ENCODE results near the gene IL17RD.

IL17RD gene

DNA sequence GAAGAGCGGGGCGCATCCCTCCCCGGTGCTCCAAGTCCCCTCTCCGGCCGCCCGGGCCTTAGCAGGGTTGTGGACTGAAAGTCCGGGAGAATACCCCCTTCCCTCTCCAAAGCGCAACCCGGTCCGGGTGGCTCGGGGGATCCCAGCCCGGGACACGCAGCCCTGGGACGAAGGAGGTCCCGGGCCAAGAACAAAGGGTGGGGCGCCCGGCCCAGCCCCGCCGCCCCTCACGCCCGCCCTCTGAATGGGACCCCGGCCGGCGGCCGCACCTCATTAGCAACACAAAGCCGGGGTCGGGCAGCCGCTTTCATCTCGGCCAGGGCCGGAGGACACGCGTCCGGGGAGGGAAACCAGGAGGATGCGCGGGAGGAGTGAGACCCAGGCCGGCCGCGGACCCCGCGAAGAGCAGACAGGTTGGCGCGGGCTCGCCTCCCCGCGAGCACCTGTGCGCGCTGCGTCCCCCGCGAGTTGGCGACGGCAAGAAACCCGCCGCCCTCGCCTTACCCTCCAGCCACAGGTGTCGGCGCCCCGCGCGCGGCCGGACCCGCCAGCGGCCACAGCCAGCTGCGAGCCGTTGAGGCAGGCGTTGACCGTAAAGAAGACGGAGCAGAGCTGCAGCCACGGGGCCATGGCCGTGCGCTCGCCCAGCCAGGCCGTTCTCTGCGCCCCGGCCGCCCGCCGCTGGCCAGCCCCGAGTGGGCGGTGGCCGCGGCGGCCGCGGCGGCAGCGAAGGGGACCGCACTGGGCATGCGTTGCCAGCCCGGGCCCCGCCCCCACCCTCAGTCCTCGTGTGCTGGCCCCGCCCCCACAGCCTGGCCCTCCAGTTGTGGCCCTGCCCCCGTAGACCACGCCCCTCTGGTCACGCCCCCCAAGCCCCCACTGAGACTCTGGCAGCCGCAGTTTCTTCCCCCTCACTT lies at the start of gene IL17RD:
Gene IL17RD (minus strand): TSS at position 697 of the 917 bp plus-strand sequence. CDS start 67 bp downstream, at position 630.
- peak; percentile 83 for DNase-seq

DNA sequence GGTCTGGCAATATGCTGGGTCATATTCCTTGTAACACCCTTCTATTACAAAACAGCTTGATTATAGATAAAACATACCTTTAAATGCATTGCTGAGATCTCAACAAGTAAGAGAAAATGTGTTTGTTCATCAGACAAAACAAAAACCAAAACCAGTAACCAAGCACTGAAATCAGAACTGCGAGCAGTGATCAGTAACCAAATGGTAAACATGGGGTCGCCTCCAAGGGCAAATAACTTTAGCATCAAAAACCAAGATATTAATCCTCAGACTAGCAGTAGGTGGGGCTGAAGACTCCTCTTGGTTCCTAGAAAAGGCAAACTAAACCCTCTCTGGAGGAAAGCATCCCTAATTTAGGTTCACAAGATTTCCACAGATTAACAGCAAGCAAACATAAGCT lies 41.3 kb upstream of the IL17RD start:
- DNase-seq: no peak

DNA sequence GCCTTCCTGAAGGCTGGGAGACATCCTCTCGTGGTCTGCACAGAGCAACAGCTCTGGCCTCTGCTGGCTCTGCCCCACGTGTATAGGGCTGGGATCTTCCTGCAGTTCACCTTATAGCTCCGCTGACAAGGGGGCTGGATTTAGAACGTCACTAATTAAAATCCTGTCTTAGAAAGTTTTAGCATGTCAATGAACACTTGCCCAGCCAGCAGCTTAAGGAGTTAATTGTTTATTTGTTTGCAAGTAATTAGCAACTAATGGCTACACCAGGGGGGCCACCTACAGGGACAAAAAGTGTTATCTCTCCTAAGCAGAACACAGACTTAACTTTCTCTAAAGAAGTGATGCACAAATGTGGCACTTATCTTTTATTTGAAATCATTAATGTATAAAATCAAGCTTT lies 34.7 kb upstream of the IL17RD start, which contains the start of gene HESX1:
Gene HESX1 (minus strand): TSS at position 84 of the 403 bp plus-strand sequence. CDS start 60 bp downstream, at position 24.
- DNase-seq: no peak

DNA sequence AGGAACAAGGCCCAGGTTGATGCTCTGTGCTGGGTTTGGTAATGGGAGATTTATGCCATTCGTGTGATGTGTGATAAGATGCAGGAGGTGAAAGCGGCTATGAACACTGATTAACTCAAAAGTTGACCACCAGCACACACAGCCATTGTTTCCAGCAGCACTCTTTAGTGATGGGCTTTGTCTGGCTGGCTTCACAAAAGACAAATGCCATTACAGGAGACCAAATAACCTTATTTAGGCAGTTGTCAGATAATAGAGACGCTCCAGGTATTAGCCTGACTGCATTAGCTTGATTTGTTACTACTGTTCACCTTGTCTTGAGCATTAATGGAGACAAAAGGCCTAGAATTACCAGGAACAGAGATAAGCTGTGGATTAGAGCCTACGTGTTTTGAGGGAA lies 29.5 kb upstream of the IL17RD start:
- no peak for DNase-seq

DNA sequence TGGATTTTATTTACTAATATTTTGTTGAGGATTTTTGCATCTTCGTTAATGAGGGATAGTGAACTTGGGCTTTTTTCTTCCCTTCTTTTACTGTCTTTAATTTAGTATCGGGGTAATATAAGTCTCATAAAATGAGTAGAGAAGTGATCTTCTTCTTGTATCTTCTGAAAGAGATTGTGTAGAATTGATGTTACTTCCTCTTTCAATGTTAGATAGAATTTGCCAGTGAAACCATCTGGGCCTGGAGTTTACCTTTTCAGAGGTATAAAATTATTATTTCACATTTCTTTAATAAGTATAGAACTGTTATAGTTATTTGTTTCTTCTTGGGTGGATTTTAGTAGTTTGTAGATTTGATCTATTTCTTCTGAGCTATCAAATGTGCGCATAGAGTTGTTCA lies 26.9 kb upstream of the IL17RD start:
- no peak for DNase-seq

DNA sequence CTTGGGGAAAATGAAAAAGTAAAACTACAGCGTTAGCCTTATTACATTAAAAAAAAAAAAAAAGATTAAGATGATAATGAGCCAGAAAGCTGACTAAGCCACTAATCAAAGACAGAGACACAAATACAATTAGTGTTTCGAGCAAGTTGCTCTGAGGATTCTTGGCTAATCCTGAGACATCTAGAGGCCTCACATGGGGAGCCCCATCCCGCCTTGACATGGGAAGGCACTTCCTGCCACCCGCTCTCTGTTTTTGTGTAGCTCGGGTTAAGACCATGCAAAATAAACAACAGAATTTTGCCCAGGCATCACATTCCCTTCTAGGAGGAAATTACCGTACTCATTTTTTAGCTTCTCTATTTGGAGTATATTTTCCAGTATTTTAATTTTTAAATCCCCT lies 19.4 kb upstream of the IL17RD start:
- DNase-seq: no peak

DNA sequence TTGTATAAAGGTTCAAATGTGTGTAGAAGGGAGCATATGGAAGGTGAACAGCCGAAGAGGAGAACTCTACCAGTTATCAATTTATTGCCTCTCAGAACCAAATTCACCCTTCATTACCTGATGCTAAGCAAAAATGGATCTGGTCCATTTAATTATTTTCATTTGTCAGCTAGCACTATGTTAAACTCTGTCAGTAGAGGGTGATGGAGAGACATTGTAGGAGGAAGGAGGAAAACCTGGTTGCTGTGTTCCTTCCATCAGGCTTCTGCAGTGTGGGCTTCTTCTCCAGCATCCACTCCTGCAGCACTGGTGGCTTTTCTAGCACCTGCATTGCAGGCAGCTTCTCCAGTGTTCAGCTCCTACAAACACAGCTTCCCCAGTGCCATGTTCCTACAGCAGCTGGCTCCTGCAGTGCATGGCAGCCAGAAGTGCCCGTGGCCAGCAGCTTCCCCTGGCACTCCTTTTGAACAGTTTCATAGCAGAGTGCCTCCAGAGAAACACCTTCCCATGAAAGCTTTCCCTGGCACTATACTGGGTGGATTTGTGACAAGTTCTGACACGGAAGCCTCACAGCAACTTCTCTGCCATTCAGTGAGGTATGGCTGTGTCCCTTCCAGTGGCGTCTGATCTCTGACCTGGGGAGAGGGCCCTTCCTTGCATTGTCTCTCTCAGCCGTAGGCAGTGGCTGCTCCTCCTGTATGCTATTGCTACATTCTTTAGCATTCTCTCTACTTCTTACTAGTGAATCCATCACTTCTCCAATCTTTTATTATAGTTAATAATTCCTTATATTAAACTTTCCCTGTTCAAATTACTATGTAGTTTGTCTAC lies 14.6 kb upstream of the IL17RD start:
- DNase-seq: no peak

DNA sequence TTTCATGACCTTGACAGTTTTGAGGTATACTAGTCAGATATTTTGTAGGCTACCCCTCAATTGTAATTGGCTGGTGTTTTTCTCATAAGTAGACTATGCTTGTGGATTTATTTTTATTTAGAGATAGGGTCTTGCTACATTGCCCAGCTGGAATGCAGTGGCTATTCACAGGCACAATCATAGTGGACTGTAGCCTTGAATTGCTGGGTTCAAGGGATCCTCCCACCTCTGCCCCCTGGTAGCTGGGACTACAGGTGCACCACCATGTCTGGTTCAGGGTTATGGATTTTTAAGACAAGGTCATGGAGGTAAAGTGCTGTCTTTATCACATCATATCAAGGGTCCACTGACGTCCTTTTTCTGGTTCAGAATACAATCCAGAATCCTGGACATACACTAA lies 10.9 kb upstream of the IL17RD start:
- DNase-seq: no peak

DNA sequence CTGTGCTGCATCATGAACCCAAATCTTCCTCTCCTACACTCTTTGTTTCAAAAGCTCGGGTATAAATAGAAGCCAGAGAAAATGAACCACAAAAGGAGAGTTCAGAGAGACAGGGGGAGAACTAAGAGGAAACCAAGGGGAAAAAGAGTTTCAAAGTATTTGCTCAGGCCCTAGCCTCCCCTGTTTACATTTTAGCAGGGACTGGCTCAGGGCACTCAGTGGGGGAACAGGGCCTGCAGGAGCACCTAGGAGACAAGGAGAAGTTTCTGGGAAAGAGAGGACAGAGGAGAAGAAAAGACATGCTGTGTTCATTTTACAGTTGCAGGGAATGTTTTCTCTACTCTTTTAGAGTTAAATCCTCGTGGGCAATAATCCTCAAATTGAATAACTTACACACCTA lies 8.5 kb upstream of the IL17RD start:
- DNase-seq: no peak

DNA sequence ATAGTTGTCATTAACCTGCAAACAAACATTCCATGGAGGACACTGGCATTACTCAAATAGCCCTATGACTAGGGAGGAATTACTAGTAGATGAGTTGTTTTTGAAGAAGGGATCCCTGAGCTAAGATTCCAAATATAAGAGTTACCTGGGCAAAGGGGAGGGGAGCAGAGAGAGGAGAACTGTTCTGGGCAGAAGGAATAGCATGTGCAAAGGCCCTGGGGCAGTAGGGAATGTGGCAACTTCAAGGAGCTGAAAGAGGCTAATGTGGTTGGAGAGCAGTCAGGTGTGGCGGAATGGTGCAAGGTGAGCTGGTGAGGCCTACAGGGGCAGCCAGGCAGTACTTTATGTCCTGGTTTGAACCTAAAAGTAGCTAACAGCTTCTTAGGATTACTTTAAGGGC lies 5.8 kb upstream of the IL17RD start:
- DNase-seq: no peak

DNA sequence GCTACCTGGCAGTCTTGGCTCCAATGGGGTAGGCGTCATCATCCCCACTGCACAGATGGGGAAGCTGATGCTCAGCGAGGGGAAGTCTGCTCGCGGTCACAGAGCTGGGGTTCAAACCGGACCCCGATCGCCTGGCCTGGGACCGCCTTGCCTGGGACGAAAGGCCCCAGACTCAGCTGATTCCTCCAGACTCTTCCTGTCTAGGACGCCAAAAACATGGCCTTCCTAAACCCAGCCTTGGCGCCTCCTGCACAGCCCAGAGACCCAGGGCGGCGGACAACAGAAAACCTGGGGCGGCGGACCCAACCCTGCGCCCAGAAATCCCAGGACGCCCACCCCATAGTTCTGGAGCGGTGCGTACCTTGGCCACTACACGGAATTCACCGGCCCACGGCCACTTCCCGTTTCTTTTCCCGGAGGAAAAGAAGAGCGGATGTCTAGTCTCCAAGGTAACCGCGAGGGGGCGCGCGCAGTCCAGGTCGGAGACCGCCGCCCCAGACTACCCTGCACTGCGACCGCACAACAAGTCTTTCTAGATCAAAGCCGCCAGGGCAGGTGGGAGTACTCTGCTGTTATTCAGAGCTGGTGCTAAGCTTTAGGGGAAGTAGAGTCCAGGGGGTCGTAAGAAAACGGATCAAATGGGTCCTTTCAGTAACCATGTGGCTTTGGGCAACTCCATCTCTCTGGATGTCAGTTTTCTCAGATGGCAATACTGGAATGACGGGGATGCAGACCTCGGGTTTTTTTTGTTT lies 4.9 kb upstream of the IL17RD start:
- peak; percentile 61 for DNase-seq

DNA sequence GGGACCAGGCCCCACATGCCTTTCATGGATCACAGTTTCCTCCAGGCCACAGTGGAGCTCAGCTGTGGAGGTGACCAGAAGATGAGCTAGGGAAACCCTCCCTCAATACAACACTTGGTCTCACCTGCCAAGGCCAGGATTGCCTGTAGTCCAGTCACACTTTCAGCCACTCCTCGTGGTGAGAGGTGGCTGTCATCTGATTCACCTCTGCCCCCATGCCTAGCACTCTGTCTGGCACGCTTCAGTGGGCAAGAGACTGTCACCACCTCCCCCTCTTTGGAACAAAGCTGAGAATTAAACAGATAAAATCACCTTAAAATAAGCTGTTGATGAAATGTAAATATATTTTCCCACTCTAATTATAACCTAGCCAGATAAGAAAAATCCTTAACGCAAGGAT lies 4.0 kb upstream of the IL17RD start:
- no peak for DNase-seq

DNA sequence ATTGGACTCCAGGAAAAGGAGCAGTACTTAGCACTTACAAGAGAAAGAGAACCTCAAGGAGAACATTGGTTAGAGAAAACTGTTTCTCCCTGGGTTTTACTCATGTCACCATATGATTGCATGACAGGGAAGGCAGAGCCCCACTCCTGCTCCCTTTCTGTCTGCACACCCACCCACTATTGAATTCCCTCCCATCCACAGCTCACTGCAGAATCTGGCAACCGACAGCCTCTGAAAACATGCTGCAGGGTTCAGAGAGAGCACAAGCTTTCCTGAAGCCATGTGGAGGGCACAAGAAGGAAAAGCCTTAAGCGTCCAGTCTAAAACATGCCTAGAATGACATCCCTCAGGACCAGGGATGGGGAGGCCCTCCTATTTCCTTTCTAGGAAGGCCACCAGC lies 3.0 kb upstream of the IL17RD start:
- no peak for DNase-seq

DNA sequence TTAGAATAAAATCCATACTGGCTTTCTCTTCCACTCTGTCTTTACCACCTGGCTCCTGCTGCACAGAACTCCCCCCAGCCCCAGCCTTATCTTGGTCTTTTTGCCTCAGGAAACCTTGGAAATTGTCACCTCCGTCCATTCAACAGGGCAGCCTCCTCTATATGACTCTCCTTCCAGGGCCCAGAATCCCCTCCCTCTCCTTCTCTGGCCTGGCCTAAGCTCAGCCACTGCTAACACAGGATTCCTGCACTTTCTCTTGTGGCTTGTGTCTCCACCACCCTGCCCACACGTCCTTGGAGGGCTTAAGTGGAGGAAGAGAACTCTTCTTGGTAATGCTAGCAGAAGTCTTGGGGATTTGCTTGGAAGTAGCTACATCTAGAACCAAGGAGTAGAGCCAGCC lies 1.5 kb upstream of the IL17RD start:
- DNase-seq: no peak

DNA sequence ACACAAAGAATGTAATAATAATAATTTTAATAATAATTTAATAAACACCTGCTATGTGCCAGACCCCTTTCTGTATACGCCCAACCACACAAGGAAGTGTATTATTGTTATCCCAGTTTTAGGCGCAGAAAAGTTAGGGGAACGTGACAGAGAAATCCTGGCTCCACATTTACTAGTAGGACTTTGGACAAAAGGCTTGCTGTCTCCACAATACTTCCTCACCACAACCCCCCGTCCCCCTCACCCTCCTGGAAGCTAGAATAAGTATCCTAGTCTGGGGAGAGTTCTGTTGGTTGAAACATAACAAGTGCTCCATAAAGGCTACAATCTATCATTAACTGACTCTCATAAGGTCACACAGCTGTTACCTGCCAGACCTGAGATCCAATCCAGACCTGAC lies 488 bp upstream of the IL17RD start:
- DNase-seq: no peak

DNA sequence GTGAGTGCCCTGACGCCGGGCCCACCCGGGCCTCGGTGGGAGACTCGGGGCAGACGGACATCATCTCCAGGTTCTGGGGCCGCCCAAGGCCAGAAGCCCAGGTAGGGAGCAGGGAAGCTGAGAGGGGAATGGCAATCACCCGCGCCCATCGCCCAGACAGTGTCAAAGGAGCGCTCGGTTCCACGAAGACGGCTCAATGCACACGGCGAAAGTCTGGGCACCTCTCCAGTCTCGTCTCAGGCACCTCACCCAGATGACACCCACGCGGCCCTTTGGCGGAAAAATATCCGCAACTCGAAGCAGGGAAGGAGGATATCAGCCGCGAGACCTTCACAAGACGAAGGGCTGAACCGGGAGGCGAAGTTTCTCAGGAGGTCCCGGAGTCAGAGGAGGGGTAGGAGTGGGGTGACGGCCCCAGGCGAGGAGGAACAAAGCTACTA lies 916 bp downstream of the IL17RD start:
- DNase-seq: no peak

DNA sequence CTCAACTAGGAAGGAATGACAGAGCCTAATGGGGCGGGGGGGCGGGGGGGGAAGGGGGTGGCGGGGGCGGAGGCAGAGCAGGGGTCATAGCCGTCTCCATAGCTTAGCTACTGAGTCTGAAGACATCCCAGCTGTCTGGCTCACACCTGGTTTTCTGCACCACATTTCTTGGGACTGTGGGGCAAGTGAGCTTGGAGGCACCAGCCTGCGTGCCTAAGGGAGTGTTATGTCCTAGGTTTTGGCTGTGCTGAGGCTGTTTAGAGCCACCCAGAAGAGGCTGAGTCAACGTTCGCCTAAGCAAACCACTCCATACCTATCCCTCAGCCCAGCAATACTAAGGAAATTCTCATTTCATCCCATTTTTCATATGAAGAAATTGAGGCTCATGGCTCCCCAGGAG lies 1.4 kb downstream of the IL17RD start:
- no peak for DNase-seq

DNA sequence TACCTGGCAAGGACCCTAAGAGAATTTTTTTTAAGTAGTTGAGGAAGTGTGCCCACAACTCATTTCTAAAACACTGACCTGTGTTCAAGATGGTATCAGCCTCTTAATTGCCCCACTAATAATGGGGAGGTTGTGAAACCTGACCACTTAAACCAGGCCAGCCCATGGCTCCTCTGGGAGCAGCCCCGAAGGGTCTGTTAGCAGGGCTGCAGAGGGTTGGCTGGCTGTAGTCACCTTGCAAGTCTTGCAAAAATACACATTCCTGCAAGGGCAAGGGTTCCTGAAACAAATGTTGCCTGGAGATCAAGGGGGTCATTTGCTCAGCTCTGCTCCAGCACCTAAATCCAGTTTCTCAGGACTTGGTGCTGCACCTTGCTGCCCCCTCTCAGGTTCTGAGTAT lies 3.2 kb downstream of the IL17RD start:
- DNase-seq: no peak

DNA sequence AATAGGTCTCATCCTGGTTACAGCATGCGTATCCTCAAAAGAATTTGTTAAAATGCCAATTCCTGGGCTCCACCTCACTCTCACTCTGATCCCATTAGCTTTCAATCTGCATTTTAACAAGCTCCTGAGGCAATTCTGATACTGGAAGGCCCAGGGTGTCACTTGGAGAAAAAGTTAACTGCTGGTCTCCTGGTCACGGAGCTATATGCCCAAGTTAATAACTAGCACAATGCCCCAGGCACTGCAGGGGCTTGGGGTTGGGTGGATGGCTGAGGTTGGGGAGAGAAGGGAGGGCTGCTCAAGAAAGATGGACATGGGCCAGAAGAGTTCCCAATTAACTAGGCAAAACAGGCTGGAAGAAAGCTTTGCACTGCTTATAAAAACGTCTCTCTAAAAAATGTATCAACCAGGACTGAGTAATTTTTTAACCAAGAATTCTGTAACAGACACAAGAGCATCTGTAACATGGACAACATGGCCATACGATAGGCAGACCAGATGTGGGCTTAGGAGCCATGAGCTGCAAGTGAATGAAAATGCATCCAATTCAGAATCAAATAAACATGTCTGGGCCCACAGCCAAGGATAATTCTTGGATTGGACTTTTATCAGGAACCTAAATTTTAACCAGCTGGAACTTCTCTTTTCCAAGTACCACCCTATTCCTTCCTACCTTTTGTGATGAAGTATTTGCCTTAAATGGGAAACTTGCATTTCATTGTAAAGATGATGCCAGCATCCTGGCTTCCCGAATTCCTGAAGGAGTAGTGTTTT lies 4.2 kb downstream of the IL17RD start:
- DNase-seq: no peak

DNA sequence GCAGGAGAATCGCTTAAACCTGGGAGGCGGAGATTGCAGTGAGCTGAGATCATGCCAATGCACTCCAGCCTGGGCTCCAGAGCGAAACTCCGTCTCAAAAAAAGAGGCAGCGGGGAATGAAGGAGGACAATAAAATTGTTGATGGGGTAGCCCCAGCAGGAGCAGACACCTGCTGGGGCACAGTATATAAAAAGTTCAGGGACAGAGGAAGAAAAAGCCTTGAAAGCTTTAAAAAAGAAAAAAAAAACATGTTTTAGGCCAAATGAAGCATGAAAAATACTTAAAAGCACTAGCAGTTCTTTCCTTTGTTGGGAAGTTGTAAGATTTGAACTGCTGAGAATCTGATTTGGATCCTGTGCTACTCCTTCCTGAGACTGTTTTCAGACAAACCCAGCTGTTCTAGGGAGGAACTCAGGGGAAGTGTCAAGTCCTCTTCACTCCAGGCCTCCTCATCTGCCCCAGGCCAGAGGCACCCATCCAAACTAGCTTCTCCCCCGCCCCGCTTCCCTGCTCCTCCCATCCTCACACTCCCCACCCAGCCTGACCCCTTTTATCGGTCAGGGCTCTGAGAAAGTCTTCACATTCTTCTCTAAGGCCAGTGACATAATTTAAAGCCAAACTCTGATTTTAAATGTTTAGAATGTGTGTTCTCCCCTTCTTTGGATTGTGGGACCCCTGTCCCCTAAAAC lies 4.9 kb downstream of the IL17RD start:
- DNase-seq: no peak
